OCI-LY7 (cell line): ENCODE results near the gene LHPP.

ENCODE experiments used
- CTCF ChIP-seq: fragments of 200-600 bp; sonication (generic); conservative IDR thresholded peaks from 2 replicates; pipeline ENCODE4 v1.5.1; 2014; ENCODE audit warnings: mild to moderate bottlenecking, antibody characterized with exemption, low read length, moderate library complexity, mixed read lengths
- EZH2phosphoT487 ChIP-seq: fragments of 200-600 bp; sonication (generic); IDR thresholded peaks from 2 replicates; pipeline ENCODE4 v1.6.1; 2018; ENCODE audit warnings: low read depth, borderline replicate concordance, mild to moderate bottlenecking, mixed run types, antibody characterized with exemption, low read length, moderate library complexity, mixed read lengths

DNA sequence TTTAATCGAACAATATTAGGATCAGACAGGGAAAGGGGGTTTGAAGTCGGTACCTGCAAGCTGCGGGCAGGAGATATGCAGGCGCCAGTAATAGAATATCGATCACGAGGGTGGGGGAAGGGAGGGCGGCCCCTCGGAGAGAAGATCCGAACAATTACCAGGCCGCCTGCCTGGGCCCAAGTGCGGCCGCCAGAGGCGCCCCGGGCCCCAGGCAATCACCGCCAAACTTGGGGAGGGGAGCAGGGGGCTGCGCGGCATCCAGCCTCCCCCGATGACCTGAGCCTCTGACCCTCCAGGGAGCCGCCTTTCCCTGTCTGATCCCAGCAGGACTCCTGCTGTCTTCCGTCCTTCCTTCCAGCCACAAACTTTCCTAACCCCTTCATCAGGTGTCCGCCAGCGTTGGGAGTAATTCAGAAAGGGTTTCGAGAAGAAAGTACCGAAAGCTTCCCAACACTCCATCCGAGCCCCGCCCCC, 12.9 kb upstream of the LHPP start:
- TF ChIP-seq CTCF = no peak
- no peak for TF ChIP-seq EZH2phosphoT487
